Lung (tissue), 12 donors: ENCODE results near the gene PTPRT. TPM values are rescaled to one million over a fixed set of nuclear protein-coding genes. Genes with fewer than 3 reads are reported as not detected.

ENCODE experiments used
- ATAC-seq: fragments of 200-7000 bp; cut with Tn5 transposase; one replicate; pipeline ENCODE4 v1.9.1; 2020; ENCODE audit warnings: moderate number of reproducible peaks; ENCODE audit not compliant: insufficient read depth, low FRiP score
- DNase-seq, 3 donors: peaks; one replicate each; pipeline ENCODE4 v3.0.0-alpha.2; 2013 to 2017
- H3K27ac ChIP-seq, 2 donors: one replicate each; pipeline ENCODE4 v1.5.1; 2013; ENCODE audit warnings: mild to moderate bottlenecking in 2 of 2, moderate library complexity in 2 of 2, control low read depth in 1 of 2, inconsistent platforms in 1 of 2, low read depth in 1 of 2, low read length in 1 of 2
- H3K27me3 ChIP-seq, 3 donors: one replicate each; pipeline ENCODE4 v1.5.1; 2013; ENCODE audit warnings: low read length in 2 of 3; ENCODE audit not compliant: control insufficient read depth in 3 of 3, insufficient read depth in 3 of 3
- H3K36me3 ChIP-seq, 4 donors: one replicate each; pipeline ENCODE4 v1.5.1; 2013; ENCODE audit warnings: low read length in 4 of 4, mild to moderate bottlenecking in 1 of 4, moderate library complexity in 1 of 4; ENCODE audit not compliant: control insufficient read depth in 4 of 4, insufficient read depth in 4 of 4
- H3K4me1 ChIP-seq, 5 donors: one replicate each; pipeline ENCODE4 v1.5.1; 2013; ENCODE audit warnings: low read length in 5 of 5, mild to moderate bottlenecking in 2 of 5, moderate library complexity in 1 of 5; ENCODE audit not compliant: control insufficient read depth in 5 of 5, insufficient read depth in 5 of 5
- H3K4me3 ChIP-seq: one replicate; pipeline ENCODE4 v1.5.1; 2013; ENCODE audit warnings: mild to moderate bottlenecking, control low read depth, moderate library complexity
- H3K9ac ChIP-seq, 2 donors: one replicate each; pipeline ENCODE4 v1.5.1; 2013; ENCODE audit warnings: low read length in 2 of 2, control low read depth in 1 of 2; ENCODE audit not compliant: insufficient read depth in 1 of 2
- H3K9me3 ChIP-seq, 4 donors: one replicate each; pipeline ENCODE4 v1.5.1; 2013; ENCODE audit warnings: low read length in 3 of 4, mild to moderate bottlenecking in 1 of 4, moderate library complexity in 1 of 4; ENCODE audit not compliant: control insufficient read depth in 4 of 4, insufficient read depth in 3 of 4
- WGBS, 2 donors: extraction: QIAGEN DNeasy Blood & Tissue Kit; methylation state at CpG; one replicate each; pipeline ENCODE4 v1.1.7; 2013; 5-methylcytosine and 5-hydroxymethylcytosine counted together
- polyA plus RNA-seq, 2 donors: library from polyadenylated mRNA; stranded (reverse); fragments of 200-250 nt; gene quantifications; one replicate each; pipeline ENCODE4 v1.2.1, GENCODE V29; 2013
- total RNA-seq, 2 donors: library from RNA; depleted of rRNA in 1 of 2; stranded (reverse); fragments of >200 nt in 1 of 2; gene quantifications; one replicate each; pipeline ENCODE4 v1.2.1, GENCODE V29; 2014 to 2021
- TF ChIP-seq, protein P1 (sequence below): IDR thresholded peaks from 2 replicates; pipeline ENCODE4 v1.5.1; 2012; ENCODE audit warnings: mild to moderate bottlenecking; ENCODE audit errors: control extremely low read depth, extremely low read depth
- donor health status: control.
- donor health status: control.
- donor health status: Bipolar disorder and iron deficiency.
- donor health status: healthy.
- donor health status: DM: yes; HTN: yes; CAD: no.

PTPRT gene
- total and polyA plus RNA-seq, 4 donors, result 0.37 to 13.8 (median 6.1) TPM

GRCh38 chr20:42051921-42052320 is 1137.8 kb downstream of the PTPRT start:
- H3K27me3 ChIP-seq, result peaks cover 0 to 22% (median 6%) of the 10 kb centered on the region in 3 donors
- 70 to 85% methylated on average over 5 of the region's 5 CpGs for WGBS, 2 donors
- no peak overlapping the region for H3K27ac ChIP-seq
- TF ChIP-seq, protein P1, sequence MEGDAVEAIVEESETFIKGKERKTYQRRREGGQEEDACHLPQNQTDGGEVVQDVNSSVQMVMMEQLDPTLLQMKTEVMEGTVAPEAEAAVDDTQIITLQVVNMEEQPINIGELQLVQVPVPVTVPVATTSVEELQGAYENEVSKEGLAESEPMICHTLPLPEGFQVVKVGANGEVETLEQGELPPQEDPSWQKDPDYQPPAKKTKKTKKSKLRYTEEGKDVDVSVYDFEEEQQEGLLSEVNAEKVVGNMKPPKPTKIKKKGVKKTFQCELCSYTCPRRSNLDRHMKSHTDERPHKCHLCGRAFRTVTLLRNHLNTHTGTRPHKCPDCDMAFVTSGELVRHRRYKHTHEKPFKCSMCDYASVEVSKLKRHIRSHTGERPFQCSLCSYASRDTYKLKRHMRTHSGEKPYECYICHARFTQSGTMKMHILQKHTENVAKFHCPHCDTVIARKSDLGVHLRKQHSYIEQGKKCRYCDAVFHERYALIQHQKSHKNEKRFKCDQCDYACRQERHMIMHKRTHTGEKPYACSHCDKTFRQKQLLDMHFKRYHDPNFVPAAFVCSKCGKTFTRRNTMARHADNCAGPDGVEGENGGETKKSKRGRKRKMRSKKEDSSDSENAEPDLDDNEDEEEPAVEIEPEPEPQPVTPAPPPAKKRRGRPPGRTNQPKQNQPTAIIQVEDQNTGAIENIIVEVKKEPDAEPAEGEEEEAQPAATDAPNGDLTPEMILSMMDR, result no peak
- H3K36me3 ChIP-seq, result no peaks in the 10 kb centered on the region
- ATAC-seq, result no peak
- peaks cover 0 to 4% (median 0%) of the 10 kb centered on the region in 4 donors for H3K9me3 ChIP-seq
- H3K4me1 ChIP-seq, result no peaks in the 10 kb centered on the region
- no peak overlapping the region for H3K4me3 ChIP-seq
- no peak for DNase-seq
- no peak overlapping the region for H3K9ac ChIP-seq

GRCh38 chr20:42046371-42047085 is 1143.2 kb downstream of the PTPRT start:
- WGBS, 2 donors, result 38 to 54% methylated on average over 7 of the region's 7 CpGs
- no peak overlapping the region for H3K27ac ChIP-seq
- peaks cover 0 to 18% (median 3%) of the 10 kb centered on the region in 3 donors for H3K27me3 ChIP-seq
- peaks cover 0 to 3% (median 0%) of the 10 kb centered on the region in 4 donors for H3K9me3 ChIP-seq
- ATAC-seq (no peak), DNase-seq (peak; percentile 49 to 77 (median 70))
- no peak overlapping the region for H3K4me3 ChIP-seq
- TF ChIP-seq, protein P1, result no peak
- H3K9ac ChIP-seq, result no peak overlapping the region
- no peaks in the 10 kb centered on the region for H3K36me3 ChIP-seq
- peaks cover 0 to 8% (median 0%) of the 10 kb centered on the region in 5 donors for H3K4me1 ChIP-seq

GRCh38 chr20:42043921-42044320 is 1145.8 kb downstream of the PTPRT start:
- Histone ChIP-seq H3K4me3 (no peak overlapping the region), H3K36me3 (no peaks in the 10 kb centered on the region), H3K9me3 (peaks cover 0 to 5% (median 0%) of the 10 kb centered on the region in 4 donors), H3K9ac (no peak overlapping the region), H3K27ac (no peak overlapping the region), H3K27me3 (peaks cover 0 to 11% (median 0%) of the 10 kb centered on the region in 3 donors), H3K4me1 (peaks cover 0 to 8% (median 0%) of the 10 kb centered on the region in 5 donors)
- ATAC-seq (no peak), DNase-seq (no peak)
- TF ChIP-seq, protein P1, result no peak
- 75 to 82% methylated on average over 2 of the region's 2 CpGs for WGBS, 2 donors
